GM21825 (cell line): ENCODE results near the gene TPD52L1.
"Not testable (repeated sequence)": the region's sequence is repeated elsewhere in the genome, so short reads cannot be mapped to it uniquely, and the experiment has no call there.

ENCODE experiments used
- ATAC-seq: cut with Tn5 transposase; IDR thresholded peaks from one replicate; pipeline ENCODE4 v1.9.1; 2021; ENCODE audit warnings: mild to moderate bottlenecking, moderate library complexity; ENCODE audit not compliant: unreplicated experiment

The TPD52L1 gene

GRCh38 chr6:125268765-125269164 is 115.2 kb downstream of the TPD52L1 start:
- no peak for ATAC-seq

GRCh38 chr6:125269328-125269985 is 115.9 kb downstream of the TPD52L1 start:
- ATAC-seq = no peak

GRCh38 chr6:125270380-125270779 is 116.8 kb downstream of the TPD52L1 start:
- no peak for ATAC-seq

- no peak for ATAC-seq
Measured at GRCh38 chr6:125271486-125272159, 118.0 kb downstream of the TPD52L1 start.

- no peak for ATAC-seq
Measured at GRCh38 chr6:125273251-125273650, 119.7 kb downstream of the TPD52L1 start.

GRCh38 chr6:125273965-125274364 is 120.4 kb downstream of the TPD52L1 start:
- ATAC-seq = no peak

GRCh38 chr6:125274935-125275334 is 121.4 kb downstream of the TPD52L1 start:
- no peak for ATAC-seq

- ATAC-seq = no peak
Measured at GRCh38 chr6:125275779-125276178, 122.2 kb downstream of the TPD52L1 start.

GRCh38 chr6:125277838-125278237 is 124.3 kb downstream of the TPD52L1 start:
- no peak for ATAC-seq

GRCh38 chr6:125279961-125280360 is 126.4 kb downstream of the TPD52L1 start:
- no peak for ATAC-seq

- not testable (repeated sequence) for ATAC-seq
Measured at GRCh38 chr6:125280370-125281035, 126.9 kb downstream of the TPD52L1 start.

- not testable (repeated sequence) for ATAC-seq
Measured at GRCh38 chr6:125282470-125282869, 128.9 kb downstream of the TPD52L1 start.

- ATAC-seq = no peak
Measured at GRCh38 chr6:125285353-125285752, 131.8 kb downstream of the TPD52L1 start.

- no peak for ATAC-seq
Measured at GRCh38 chr6:125285936-125286335, 132.4 kb downstream of the TPD52L1 start.

- no peak for ATAC-seq
Measured at GRCh38 chr6:125287718-125288117, 134.1 kb downstream of the TPD52L1 start.

- ATAC-seq = no peak
Measured at GRCh38 chr6:125293587-125293986, 140.0 kb downstream of the TPD52L1 start.

GRCh38 chr6:125294036-125294435 is 140.5 kb downstream of the TPD52L1 start:
- ATAC-seq = no peak

GRCh38 chr6:125294925-125295324 is 141.4 kb downstream of the TPD52L1 start:
- no peak for ATAC-seq

GRCh38 chr6:125296471-125296870 is 142.9 kb downstream of the TPD52L1 start:
- ATAC-seq = no peak

- no peak for ATAC-seq
Measured at GRCh38 chr6:125299257-125299656, 145.7 kb downstream of the TPD52L1 start.

GRCh38 chr6:125300992-125301434 is 147.4 kb downstream of the TPD52L1 start:
- ATAC-seq = no peak
